NB4 (cell line): ENCODE results near the gene ASPG.

Source experiments
- DNase-seq: peaks from one replicate; pipeline ENCODE4 v3.0.0; 2010; ENCODE audit warnings: low read depth
- H3K4me3 ChIP-seq: one replicate; pipeline ENCODE4 v1.5.1; 2011; ENCODE audit warnings: mild to moderate bottlenecking, low read depth, low read length, moderate library complexity
- CTCF ChIP-seq: IDR thresholded peaks from one replicate; pipeline ENCODE4 v1.5.1; 2012; ENCODE audit warnings: low read depth, low read length
- MAX ChIP-seq: IDR thresholded peaks from 2 replicates; pipeline ENCODE4 v1.6.1; 2011; ENCODE audit warnings: low read depth, low read length
- MYC ChIP-seq: IDR thresholded peaks from 2 replicates; pipeline ENCODE4 v1.6.1; 2011; ENCODE audit warnings: low read depth, low read length
- POLR2A ChIP-seq: IDR thresholded peaks from 2 replicates; pipeline ENCODE4 v1.6.1; 2011; ENCODE audit warnings: mild to moderate bottlenecking; ENCODE audit not compliant: insufficient read length; ENCODE audit errors: extremely low read depth

ASPG gene

GRCh38 chr14:104101086-104101621 is 15.7 kb downstream of the ASPG start:
- H3K4me3 ChIP-seq = no peak overlapping the region
- no peak for DNase-seq
- TF ChIP-seq POLR2A (no peak), CTCF (no peak), MYC (no peak), MAX (no peak)

GRCh38 chr14:104101651-104102281 is 16.3 kb downstream of the ASPG start:
- TF ChIP-seq MYC (no peak), CTCF (no peak), POLR2A (no peak), MAX (no peak)
- no peak for DNase-seq
- H3K4me3 ChIP-seq = no peak overlapping the region

GRCh38 chr14:104102282-104102914 is 16.9 kb downstream of the ASPG start:
- no peak for TF ChIP-seq MYC
- TF ChIP-seq POLR2A = no peak
- no peak for TF ChIP-seq MAX
- TF ChIP-seq CTCF = no peak
- DNase-seq = no peak
- no peak overlapping the region for H3K4me3 ChIP-seq

GRCh38 chr14:104103061-104103445 is 17.6 kb downstream of the ASPG start:
- no peak for DNase-seq
- TF ChIP-seq MYC = no peak
- H3K4me3 ChIP-seq = no peak overlapping the region

GRCh38 chr14:104103446-104104075 is 18.1 kb downstream of the ASPG start:
- H3K4me3 ChIP-seq = no peak overlapping the region
- TF ChIP-seq CTCF (no peak), MAX (no peak), MYC (no peak), POLR2A (no peak)
- no peak for DNase-seq
